ENCODE results near the gene ATAD5.
"Not testable (repeated sequence)": the region's sequence is repeated elsewhere in the genome, so short reads cannot be mapped to it uniquely, and the experiment has no call there.

Gene ATAD5

DNA sequence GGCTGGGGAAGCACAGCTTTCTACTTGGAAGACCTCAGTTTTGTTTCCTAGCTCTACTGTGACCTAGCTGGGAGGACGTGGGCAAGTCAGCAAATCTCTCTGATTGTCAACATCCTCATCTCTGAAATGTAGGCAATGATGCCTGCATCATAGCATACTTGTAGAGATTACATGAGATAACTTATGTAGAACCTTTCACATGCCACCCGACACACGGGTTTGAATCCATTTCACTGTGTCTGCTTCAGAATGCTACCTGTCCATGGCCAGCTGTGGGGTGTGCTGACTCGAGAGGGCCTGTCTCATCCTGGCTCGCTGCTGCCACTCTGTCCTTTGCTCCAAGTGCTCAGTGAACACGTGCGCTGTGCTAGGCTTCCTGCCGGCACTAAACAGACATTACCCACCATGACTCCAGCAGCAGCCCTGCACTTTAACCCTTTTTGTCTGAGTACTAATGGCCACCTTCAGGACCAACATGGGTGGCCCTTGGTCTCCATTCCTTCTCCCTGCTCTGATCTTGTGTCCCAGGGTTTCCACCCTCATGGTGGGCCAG is 97.4 kb downstream of the ATAD5 start:
- no peak for DNase-seq
- TF ChIP-seq POLR2A (IDR thresholded peaks at IDR 0.05; ENCODE audit: low read length) (no peak), GATA1 (IDR thresholded peaks at IDR 0.05; ENCODE audit: low read depth, low read length) (no peak)

DNA sequence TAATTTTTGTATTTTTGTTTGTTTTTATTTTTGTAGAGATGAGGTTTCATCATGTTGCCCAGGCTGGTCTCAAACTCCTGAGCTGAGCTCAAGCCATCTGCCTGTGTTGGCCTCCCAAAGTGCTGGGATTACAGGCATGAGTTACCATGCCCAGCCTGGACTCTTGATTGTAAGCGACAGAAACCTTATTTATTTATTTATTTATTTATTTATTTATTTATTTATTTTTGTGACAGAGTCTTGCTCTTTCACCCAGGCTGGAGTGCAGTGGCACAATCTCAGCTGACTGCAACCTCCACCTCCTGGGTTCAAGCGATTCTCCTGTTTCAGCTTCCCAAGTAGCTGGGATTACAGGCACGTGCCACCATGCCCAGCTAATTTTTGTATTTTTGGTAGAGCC is 98.1 kb downstream of the ATAD5 start:
- not testable (repeated sequence) for DNase-seq

DNA sequence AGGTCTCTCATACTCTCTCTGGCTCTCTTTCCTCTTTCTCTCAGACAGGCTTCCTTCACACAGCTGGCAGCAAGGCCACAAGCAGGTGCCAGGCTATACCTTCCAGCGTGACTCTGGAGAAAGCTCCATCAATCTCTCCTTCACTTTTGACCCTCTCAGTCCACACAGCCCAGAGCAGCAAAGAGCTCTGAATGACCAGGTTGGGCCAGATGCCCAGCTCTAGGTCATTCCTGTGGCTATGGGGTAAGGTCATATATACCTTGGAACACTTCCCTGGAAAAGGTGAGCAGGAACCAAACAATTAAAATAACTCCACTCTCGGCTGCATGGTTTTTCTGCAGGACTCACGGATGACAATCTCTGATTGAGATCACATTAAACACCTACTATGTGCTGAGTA is 98.7 kb downstream of the ATAD5 start:
- DNase-seq = no peak
- TF ChIP-seq GATA1 (IDR thresholded peaks at IDR 0.05; ENCODE audit: low read depth, low read length) (no peak), POLR2A (IDR thresholded peaks at IDR 0.05; ENCODE audit: low read length) (no peak)

DNA sequence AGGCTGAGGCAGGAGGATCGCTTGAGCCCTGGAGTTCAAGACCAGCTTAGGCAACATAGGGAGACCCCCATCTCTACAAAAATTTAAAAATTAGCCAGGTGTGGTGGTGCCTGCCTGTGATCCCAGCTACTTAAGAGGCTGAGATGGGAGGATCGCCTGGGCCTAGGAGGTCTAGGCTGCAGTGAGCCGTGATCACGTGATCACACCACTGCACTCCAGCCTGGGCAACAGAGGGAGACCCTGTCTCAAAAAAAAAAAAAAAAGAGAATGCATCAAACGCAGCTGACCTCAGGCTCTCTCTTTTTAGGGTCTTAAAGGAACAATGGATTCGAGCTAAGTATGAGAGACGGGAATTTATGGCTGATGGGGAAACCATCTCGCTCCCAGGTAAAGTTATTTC is 99.8 kb downstream of the ATAD5 start:
- DNase-seq = not testable (repeated sequence)

DNA sequence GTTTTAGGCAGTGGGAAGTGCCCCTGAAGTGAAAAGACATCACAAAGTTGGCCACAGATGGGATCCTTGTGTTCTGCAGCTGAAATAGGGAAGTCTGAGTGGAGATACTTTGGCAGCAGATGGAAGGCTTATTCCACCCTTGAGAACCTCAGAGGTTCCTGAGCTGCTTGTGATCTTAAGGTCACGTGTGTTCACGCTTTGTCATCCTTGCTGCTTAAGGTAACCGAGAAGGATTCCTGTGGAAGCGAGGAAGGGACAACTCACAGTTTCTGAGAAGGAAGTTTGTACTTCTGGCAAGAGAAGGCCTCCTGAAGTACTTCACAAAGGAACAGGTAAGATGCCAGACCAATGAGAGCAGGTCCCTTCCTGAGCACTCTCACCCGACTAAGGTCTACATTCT is 102.2 kb downstream of the ATAD5 start:
- no peak for DNase-seq

DNA sequence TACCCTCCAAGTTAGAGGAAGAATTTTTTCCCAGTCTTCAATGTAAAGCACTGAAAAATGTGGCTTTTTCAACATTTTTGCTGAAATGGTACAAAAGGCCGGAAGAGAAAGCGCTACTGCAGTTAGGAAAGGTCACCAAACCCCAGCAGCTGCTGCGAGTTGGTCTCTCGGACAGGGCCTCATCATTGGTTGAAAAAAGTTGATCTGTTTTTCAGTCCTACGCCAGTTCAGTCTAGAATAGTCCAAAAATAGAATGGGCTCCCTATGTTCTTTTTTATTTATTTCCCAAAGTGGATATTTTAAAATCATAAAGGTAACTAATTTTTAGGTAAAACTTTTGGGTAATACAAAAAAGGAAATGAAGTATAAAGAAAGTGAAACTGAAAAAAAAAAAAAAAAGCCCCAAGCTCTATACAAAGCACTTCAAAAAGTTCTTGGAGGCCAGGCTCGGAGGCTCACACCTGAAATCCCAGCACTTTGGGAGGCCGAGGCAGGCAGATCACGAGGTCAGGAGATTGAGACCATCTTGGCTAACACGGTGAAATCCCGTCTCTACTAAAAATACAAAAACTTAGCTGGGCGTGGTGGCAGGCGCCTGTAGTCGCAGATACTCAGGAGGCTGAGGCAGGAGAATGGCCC is 107.4 kb downstream of the ATAD5 start:
- no peak for TF ChIP-seq GATA1 (IDR thresholded peaks at IDR 0.05; ENCODE audit: low read depth, low read length)
- no peak for TF ChIP-seq POLR2A (IDR thresholded peaks at IDR 0.05; ENCODE audit: low read length)
- no peak for DNase-seq

More for the DNA sequence above, 102.2 kb downstream of the ATAD5 start:
- no peak for TF ChIP-seq GATA1 (IDR thresholded peaks at IDR 0.05; ENCODE audit: low read depth, low read length)
- TF ChIP-seq POLR2A (IDR thresholded peaks at IDR 0.05; ENCODE audit: low read length) = no peak

DNA sequence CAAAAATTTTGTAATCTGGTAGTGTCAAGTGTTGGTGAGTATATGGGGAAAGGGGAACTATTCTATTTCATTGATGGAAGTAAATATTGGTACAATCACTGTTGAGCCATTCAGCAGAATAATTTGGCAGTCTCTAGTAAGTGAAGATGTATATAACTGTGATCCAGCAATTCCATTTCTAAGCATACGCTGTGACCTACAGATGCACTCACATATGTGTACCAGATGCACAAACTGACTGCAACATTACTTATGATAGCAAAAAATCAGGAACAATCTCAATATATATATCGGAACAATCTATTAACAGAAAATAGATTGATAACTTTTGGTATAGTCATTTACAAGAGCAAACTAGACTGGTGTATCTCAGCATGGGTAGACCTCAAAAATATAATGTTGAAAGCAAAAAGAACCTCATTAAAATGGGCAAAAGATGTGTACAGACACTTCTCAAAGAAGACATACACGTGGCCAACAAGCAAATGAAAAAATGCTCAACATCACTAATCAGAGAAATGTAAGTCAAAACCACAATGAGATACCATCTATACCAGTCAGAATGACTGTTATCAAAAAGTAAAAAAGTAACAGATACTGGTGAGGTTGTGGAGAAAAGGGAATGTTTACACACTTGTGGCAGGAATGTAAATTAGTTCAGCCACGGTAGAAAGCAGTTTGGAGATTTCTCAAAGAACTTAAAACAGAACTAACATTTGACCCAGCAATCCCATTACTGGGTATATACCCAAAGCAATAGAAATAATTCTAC is 110.7 kb downstream of the ATAD5 start:
- no peak for DNase-seq
- TF ChIP-seq POLR2A (IDR thresholded peaks at IDR 0.05; ENCODE audit: low read length) (no peak), GATA1 (IDR thresholded peaks at IDR 0.05; ENCODE audit: low read depth, low read length) (no peak)
